Mammary microvascular endothelial cell (primary cell): Measurements from ENCODE around the gene TBATA. TPM values are rescaled to one million over a fixed set of nuclear protein-coding genes. Genes with fewer than 3 reads are reported as not detected.

ENCODE experiments used
- total RNA-seq: library from RNA; depleted of rRNA; stranded (reverse); fragments of >200 nt; gene quantifications from 2 replicates; pipeline ENCODE4 v1.2.3, GENCODE V29; 2015

TBATA gene, protein sequence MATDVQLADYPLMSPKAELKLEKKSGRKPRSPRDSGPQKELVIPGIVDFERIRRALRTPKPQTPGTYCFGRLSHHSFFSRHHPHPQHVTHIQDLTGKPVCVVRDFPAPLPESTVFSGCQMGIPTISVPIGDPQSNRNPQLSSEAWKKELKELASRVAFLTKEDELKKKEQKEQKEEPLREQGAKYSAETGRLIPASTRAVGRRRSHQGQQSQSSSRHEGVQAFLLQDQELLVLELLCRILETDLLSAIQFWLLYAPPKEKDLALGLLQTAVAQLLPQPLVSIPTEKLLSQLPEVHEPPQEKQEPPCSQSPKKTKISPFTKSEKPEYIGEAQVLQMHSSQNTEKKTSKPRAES
- not detected in 2 replicates for total RNA-seq

GRCh38 chr10:70785190-70785589 is at the start of gene TBATA:
TBATA (minus strand) TSS chr10:70785377; CDS start chr10:70783379, 1,998 bp downstream.

GRCh38 chr10:70815504-70816219 is 30.5 kb upstream of the TBATA start, which contains the start of gene SGPL1:
SGPL1 (plus strand) TSS chr10:70815948; CDS start chr10:70816854, 906 bp downstream.

Other genes starting within 250 kb of the TBATA start
- not detected in 2 replicates for gene PRF1, start 182.6 kb downstream of the TBATA start, total RNA-seq
- not detected in 2 replicates for gene ADAMTS14, start 112.9 kb downstream of the TBATA start, total RNA-seq
- gene SGPL1, start 30.6 kb upstream of the TBATA start, total RNA-seq = 8.5 and 10.1 TPM in 2 replicates
- gene PCBD1, start 103.2 kb upstream of the TBATA start, total RNA-seq = 88.6 and 97.0 TPM in 2 replicates